Kasumi-1 (cell line): Measurements from ENCODE around the gene ACOXL.
A peak's percentile ranks its signal among the peaks of the same experiment; 100 is the strongest.
"Not testable (repeated sequence)": the region's sequence is repeated elsewhere in the genome, so short reads cannot be mapped to it uniquely, and the experiment has no call there.

Experiments used
- DNase-seq, 2 experiments: peaks; one replicate each; lab custom pipeline; 2025; lab: John Stamatoyannopoulos, UW

The ACOXL gene

GRCh38 chr2:110855841-110856240 lies 123.5 kb downstream of the ACOXL start:
- not testable (repeated sequence) for DNase-seq

GRCh38 chr2:110858135-110858725 lies 125.9 kb downstream of the ACOXL start:
- DNase-seq, result no peak

DNA sequence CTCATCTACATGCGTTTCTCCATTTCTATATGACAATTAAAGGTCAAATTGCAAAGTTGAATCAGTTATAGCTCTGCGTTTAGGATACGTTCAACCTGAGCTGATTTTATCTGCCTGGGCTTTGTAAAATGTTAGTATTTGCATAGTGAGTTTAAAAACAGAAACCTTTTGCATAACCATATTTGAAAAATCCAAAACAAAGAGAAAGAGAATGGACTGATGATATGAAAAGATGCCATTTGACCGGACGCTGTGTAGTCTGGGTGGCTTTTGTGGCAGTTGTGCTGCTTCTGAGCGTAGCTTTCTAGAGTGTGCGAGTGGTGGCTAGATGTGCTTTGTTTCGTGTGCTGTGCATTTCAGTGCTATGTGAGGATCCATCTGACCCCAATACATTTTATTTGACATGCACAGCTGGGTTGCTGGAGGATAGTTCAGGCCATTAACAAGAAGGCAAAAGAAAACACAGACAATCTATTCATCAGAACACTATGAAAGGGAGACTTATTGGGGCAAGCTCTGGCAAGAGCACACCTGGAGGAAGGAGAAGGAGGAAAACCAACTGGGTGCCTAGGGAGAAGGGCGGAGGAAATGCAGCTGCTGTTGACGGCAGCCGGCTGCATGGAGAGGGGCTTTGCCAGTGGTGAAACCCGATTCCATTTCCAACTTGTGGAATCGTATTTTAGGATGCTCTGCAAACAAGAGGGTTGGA lies 126.8 kb downstream of the ACOXL start:
- DNase-seq, result no peak

GRCh38 chr2:110860630-110861029 lies 128.3 kb downstream of the ACOXL start:
- DNase-seq, result no peak

- no peak for DNase-seq
These were observed 129.4 kb downstream of the ACOXL start for GRCh38 chr2:110861616-110862260.

DNA sequence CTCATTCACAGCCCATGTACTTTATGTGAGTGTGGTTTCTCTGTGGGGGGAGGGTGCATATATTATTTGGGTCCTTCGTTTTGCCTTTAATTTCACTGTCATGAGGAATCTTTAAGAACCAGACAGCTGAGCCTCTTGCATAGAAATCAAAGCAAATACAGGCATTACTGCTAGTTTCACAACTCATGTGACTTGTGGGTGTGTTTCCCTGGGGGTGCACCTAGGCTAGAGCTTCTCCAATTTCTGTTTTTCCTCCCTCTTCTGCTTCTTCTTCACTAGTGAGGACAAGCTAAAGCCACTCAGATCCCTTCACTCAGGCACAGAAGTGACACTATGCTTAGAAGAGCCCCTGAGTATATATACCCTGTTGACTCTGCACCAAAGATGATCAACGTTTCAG lies 131.4 kb downstream of the ACOXL start:
- no peak for DNase-seq

GRCh38 chr2:110864176-110864575 lies 131.8 kb downstream of the ACOXL start:
- DNase-seq, result no peak

DNA sequence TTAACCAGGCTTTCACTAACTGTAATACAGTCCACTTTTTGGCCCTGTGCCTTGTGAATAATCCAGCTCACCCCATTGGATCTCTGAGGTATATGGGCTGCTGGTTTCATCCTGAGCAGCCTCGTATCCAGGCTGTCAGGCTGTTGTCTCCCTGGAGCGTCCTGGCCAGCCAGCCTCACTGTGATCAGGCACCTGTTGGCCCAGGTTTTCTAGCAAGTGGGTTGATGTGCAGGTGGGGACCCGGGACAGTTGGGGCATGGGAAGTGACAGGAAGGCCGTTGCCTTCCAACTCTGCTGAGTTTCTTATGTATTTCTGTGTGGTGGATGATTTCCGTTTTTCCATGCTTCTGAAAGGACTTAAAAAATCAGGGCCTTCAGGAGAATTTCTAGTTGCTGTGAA lies 132.4 kb downstream of the ACOXL start:
- no peak for DNase-seq

GRCh38 chr2:110865188-110865587 lies 132.8 kb downstream of the ACOXL start:
- DNase-seq, result no peak

DNA sequence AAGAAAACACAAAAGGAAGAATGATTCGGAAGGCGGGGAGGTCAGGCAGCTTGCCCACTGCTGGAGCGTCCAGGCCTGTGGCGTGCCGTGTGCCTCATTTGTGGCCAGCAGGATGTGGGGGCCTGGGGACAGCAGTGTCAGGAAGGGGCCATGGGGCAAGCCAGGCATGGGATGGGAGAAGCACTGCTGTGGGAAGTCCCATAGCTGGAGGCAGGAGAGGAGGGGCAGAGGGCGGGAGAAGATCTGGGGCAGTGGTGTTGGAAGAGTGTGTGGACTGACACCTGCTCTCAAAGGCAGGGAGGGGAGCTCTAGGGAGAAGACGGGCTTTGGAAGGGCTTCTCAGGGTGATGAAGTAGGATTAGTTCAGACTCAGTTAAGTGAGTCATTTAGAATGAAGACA lies 133.7 kb downstream of the ACOXL start:
- no peak for DNase-seq

DNA sequence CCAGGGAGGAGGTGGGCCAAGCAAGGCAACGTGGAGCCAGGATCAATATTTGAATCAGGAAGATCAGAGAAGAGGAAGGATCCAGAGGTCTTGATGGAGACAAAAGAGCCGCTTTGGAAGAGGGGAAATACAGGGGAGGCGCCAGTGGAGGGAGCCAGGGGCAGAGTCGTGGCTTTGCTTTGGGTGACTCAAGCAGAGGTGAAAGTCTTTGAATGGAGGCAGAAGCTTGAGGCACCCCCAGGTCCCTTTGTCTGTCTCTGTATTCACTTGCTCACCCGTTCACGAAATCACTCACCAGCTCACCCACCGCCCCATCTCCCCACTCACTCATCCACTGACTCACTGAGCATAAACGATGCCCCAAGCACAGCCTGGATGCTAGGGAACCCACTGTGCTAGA lies 134.1 kb downstream of the ACOXL start:
- no peak for DNase-seq

- no peak for DNase-seq
These were observed 134.7 kb downstream of the ACOXL start for GRCh38 chr2:110867078-110867477.

GRCh38 chr2:110868971-110869370 lies 136.6 kb downstream of the ACOXL start:
- DNase-seq, result no peak

DNA sequence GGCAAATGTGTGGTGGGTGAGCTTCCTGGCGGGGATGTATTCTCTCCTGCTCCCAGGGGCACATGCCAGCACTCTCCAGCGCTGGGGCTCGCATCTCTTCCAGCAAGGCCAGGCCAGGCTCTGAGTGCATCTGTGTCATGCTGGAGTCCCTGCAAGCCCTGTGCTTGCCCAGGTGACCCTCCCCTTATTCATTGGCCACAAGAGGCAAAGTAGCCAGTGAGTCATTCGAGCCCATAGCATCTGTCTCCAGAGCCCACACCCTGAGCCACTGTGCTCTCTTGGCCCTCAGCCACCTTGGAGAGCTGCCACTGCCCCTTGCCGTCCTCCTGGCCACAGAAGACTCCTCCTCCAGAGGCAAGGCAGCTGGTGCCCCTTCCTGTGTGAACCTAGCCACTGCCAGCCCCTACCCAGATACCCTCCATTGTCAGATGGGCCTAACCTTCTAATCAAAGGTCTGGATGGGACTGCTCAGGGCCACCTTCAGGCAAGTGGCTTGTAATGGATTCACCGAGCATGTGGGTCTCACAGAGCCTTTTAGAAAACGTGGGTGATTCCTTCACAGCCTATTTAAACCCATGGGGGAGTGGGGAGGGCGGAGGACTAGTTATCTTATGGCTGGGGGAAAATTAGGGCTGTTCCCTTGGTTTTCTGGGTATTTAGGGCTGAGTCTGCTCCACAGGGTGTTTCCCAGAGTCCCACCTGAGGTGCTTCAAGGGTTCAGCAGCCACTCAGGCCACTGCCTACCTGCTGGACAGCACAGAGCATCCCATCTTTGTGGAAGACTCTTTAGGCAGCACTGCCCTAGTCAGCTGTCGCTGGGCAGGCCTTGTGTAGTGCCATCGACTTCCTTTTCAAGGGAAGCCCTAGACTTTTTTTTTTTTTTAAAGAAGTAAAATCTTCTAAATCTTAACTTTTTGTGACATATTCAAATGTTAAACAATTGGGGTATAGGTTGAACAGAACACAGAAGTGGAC lies 137.4 kb downstream of the ACOXL start:
- DNase-seq, result no peak

- no peak for DNase-seq
These were observed 138.2 kb downstream of the ACOXL start for GRCh38 chr2:110870545-110870944.

DNA sequence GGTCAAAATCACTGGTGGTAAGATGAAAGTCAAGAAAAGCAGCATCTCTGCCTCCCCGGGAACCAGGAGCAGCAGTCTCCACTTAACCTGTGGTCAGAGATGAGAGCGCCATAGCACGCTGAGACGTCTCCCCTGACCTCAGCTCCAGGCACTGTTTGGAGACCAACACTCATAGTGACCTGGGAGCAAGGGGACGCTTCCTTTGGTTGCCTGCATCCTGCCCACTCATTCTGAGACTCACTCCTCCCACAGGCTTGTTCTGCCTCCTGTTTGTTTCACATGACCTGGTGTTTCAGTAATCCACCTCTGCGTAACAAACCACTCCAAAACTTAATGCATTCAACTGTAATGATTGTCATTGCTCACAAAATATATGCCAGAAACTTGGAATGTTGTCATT lies 139.3 kb downstream of the ACOXL start:
- no peak for DNase-seq

- DNase-seq, result no peak
These were observed 140.1 kb downstream of the ACOXL start for GRCh38 chr2:110872521-110872920.

DNA sequence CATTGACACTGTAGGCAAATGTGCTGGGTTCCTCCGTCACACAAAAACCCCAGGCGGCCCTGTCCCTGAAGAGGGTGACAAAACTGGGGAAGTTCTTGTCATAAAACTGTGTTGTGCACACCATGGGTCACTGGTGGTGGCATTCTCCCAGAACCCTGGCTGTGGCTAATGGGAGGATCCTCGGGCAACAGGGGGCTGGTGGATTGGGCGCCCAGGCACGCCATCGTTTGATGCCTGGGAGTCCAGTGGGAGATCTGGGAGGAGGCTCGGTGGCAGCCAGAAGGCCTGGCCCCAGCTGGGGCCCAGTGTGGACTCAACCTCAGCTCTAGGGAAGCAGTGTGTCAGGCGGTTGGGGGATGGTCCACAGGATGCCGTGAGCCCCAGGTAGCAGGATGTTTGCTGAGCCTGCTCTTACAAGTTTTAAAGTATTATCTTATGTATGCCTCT lies 140.7 kb downstream of the ACOXL start:
- no peak for DNase-seq

GRCh38 chr2:110873597-110874452 lies 141.5 kb downstream of the ACOXL start:
- DNase-seq, result no peak

DNA sequence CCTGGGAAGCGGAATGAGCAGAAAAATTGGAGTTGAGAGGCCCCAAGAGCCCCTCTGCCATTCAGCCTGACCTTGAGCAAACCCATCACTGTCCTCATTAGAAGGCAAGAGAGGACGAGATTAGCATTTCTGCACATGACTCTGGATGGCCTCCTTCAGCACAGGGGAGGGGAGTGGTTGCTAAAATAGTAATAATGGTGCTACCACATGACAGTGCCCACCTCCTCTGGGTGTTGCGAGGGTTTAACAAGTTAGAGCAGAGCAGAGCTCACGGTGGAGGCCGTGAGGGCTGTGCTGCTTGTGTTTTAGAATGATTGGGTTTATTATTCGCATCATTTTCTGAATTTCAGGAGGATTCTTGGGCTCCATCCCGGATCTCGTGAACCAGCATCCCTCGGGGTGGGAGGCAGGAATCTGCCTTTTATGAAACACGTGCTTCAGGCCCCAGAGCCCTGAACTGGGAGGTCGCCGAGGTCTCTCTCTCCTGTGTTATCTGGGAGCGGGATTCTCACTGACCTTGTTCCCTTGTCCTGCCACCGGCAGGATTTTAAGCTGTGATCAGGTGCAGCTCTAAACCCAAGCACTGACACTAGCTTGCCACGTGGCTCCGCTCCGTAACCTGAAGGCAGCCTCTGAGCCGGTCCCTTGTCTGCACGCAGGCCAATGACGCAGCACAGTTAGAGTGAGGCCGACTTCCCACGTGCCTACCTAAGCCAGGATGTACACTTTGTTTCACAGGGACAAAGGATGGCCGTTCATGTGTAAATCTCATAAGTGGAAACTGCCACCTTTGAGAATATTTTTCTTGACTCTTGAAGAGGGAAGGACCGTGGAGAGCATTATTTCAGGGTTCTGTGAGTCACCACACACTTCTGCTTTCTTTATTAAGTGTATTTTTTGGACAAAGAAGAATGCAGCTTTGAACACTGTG lies 142.3 kb downstream of the ACOXL start:
- peak; percentile 87 to 88 for DNase-seq
